ENCODE data around the gene IDH2.
"Not testable (repeated sequence)": the region's sequence is repeated elsewhere in the genome, so short reads cannot be mapped to it uniquely, and the experiment has no call there.

The IDH2 gene

DNA sequence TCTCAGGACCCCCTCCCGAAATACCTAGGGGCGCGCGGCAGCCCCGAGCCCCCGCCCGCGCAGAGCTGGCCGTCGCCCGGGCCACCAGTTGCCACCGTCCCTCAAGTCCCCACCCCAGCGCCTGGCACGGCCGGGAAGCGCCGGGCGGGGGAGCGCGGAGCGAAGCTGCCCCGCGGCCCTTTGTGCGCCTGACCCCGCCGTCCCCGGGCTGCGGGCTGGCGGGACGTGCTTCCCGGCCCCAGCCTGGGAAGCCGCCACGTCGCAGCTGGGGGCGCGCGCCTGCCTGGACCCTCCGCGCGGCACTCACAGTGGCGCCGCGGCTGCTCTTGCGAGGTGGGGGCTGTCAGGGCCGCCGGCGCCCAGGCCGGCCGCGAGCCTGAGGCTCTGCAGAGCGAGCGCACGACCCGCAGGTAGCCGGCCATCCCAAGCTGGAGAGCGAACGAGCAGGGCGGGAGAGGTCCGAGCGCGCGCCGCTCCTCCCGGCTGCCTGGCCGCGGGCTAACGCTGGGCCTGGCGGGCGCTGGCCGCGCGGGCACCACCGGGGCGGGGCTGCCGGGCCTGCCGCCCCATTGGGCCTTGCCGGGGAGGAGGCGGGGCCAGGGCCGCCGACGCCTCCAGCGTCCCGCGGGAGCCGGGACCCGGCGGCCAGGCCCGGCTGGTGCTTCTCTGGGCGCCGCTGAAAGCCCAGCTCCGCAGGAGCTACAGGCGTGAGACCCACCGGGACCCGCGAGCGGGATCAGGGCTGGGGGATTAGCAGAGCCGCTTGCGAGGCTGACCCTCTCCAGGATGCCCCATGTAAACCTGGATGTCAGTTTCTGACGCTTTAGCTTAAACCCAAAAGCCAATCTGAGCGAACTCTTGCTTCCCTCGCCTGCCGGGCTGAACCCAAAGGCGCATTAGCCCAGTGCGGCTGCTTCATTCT is at the start of gene IDH2:
TSS of gene IDH2 (minus strand) at position 500 of the 922 bp plus-strand sequence. CDS start at position 422, 78 bp downstream.
- peak; percentile 39 to 67 (median 46) for DNase-seq (ENCODE audit: low read depth in 4 of 4, low spot score in 1 of 4)

DNA sequence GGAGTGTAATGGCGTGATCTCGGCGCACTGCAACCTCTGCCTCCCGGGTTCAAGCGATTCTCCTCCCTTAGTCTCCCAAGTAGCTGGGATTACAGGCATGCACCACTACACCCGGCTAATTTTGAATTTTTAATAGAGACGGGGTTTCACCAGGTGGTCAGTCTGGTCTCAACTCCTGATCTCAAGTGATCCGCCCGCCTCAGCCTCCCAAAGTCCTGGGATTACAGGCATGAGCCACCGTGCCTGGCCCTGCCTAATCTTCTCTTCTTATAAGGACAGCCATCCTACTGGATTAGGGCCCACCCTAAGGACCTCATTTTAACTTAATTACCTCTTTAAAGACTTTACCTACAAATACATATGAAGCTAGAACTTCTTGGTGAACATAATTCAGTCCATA is 48.3 kb upstream of the IDH2 start:
- not testable (repeated sequence) for DNase-seq (ENCODE audit: low read depth in 4 of 4, low spot score in 1 of 4)

- no peak for DNase-seq (ENCODE audit: low read depth in 4 of 4, low spot score in 1 of 4)
These were observed 47.5 kb upstream of the IDH2 start for GRCh38 chr15:90149609-90150340.

- DNase-seq (ENCODE audit: low read depth in 4 of 4, low spot score in 1 of 4): not testable (repeated sequence)
These were observed 44.0 kb upstream of the IDH2 start for GRCh38 chr15:90146198-90146761.

DNA sequence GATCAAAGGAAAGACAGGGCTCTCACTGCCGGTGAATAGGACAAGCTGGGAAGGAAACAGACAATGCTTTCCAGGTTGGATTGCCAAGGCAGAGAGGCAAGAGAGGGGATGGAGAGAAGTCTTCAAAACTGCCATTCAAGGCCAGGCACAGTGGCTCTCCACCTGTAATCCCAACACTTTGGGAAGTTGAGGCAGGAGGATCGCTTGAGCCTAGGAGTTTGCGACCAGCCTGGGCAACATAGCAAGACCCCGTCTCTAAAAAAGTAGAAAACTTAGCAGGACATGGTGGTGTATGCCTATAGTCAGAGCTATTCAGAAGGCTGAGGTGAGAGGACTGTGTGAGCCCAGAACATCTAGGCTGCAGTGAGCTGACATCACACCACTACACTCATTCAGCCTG is 43.5 kb upstream of the IDH2 start:
- no peak for DNase-seq (ENCODE audit: low read depth in 4 of 4, low spot score in 1 of 4)

DNA sequence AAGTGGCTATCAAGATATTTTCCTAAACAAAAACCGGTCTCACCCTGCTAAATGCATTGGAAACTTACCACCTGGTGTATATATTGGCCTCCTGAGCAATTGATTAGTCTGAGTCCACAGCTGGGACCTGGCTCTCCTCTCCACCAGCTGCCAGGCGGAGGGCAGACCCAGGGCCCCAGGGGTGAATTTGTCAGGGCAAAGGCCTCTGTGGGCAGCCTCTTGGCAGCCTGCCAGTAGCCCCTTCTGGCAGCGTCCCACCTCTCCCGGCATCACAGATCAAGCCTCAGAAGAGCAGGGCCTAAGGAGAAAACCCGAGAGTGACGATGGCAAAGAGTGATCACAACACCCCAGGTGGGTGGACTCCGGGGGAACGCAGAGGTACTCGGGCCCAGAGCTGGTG is 43.0 kb upstream of the IDH2 start:
- no peak for DNase-seq (ENCODE audit: low read depth in 4 of 4, low spot score in 1 of 4)

GRCh38 chr15:90143166-90143655 is 40.9 kb upstream of the IDH2 start:
- peak in 3 of 4 experiments; percentile 36 to 57 (median 42) for DNase-seq (ENCODE audit: low read depth in 4 of 4, low spot score in 1 of 4)

DNA sequence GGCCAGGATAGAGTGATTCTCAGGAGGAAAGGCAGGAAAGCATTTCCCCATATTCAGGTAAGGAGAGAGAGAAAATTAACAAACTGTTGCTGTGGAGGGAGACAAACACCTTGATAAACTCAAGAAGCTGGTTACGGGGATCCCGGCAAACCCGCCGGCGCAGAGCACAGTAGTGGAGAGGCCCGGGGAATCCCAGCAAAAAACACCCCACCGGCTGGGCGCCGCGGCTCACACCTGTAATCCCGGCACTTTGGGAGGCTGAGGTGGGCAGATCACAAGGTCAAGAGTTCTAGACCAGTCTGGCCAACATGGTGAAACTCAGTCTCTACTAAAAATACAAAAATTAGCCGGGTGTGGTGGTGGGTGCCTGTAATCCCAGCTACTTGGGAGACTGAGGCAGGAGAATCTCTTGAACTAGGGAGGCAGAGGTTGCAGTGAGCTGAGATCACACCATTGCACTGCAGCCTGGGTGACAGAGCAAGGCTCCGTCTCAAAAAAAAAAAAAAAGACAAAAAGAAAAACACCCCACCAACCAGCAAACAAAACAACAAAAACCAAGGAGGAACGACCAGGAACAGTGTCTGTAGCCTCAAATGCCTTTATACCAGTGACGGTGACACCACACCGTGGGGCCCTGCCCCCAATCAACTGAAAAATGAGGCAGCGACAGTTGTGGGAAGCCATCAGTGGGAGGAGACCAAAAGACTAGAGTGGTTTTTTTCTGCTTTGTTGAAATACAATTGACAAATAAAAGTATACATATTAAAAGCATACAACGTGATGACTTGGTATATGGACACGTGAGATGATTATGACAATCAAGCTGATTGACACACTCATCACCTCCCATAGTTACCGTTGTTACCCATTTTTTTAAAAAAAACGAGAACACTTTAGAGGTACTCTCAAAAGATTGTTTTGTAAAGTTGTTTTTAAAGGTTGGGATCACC is 40.2 kb upstream of the IDH2 start:
- DNase-seq (ENCODE audit: low read depth in 4 of 4, low spot score in 1 of 4): peak in 2 of 4 experiments; percentile 14 to 21

DNA sequence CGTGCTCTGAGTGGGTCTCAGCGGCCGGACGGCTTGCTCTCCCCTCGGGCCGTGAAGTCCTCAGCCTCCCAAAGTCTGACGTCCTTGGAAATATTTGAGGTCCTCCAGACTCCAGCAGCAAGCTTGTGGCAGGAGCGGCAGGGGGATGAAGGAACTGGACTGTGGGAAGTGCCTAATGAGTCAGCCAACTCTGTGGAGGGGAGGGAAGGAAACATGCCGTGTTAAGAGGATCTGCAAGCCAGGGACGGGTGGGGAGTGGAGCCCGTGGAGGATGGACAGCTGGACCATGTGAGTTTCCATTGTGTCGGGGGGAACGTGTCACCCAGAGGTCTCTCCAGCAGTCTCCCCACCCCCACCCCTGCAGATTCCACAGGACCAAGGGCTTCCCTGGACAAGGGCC is 39.4 kb upstream of the IDH2 start:
- DNase-seq (ENCODE audit: low read depth in 4 of 4, low spot score in 1 of 4): no peak

GRCh38 chr15:90139549-90139948 is 37.3 kb upstream of the IDH2 start:
- peak in 1 of 4 experiments; percentile 4 for DNase-seq (ENCODE audit: low read depth in 4 of 4, low spot score in 1 of 4)

GRCh38 chr15:90138071-90138833 is 36.0 kb upstream of the IDH2 start:
- no peak for DNase-seq (ENCODE audit: low read depth in 4 of 4, low spot score in 1 of 4)

GRCh38 chr15:90132437-90132836 is 30.2 kb upstream of the IDH2 start:
- no peak for DNase-seq (ENCODE audit: low read depth in 4 of 4, low spot score in 1 of 4)

DNA sequence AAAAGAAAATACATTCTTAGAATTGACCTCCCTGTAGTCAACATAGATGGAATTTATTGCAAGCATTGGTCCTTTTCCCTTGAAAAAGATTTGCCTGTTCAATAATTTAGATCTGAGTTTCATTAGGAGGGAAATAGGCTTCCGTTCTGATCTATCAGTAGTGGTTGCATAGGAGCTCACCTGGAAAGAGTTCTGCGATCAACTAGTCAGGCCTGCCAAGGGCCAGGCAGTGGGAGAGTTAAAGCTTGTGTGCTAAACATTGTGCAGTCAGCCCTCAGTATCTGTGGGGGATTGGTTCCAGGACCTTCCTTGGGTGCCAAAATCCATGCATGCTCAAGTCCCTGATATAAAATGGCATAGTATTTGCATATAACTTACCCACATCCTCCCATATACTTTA is 29.6 kb upstream of the IDH2 start:
- DNase-seq (ENCODE audit: low read depth in 4 of 4, low spot score in 1 of 4): no peak

DNA sequence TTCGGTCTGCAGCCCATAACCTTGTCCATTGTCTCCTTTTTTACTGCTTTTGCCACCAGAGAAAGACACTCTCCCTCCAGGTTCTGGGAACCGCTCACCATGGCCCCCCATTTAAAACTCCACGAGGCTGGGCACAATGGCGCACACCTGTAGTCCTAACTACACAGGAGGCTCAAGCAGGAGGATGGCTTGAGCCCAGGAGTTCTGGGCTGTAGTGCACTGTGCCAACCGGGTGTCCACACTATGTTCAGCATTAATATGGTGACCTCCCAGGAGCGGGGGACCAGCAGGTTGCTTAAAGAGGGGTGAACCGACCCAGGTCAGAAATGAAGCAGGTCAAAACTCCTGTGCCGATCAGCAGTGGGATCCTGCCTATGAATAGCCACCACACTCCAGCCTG is 28.0 kb upstream of the IDH2 start:
- no peak for DNase-seq (ENCODE audit: low read depth in 4 of 4, low spot score in 1 of 4)

GRCh38 chr15:90126596-90127435 is 24.5 kb upstream of the IDH2 start:
- DNase-seq (ENCODE audit: low read depth in 4 of 4, low spot score in 1 of 4): no peak

DNA sequence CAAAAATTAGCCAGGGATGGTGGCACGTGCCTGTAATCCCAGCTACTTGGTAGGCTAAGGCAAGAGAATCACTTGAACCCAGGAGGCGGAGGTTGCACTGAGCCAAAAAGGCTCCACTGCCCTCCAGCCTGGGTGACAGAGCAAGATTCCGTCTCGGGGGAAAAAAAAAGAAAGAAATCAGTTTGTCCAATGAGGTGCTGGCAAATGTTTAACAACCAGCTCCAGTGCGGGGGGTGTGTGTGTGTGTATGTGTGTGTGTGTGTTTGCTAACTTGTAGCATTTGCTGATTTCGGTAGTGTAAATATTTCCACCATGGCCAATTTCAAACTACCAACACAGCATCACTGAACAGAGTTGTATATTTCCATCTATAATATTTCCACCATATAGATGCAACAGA is 23.8 kb upstream of the IDH2 start:
- no peak for DNase-seq (ENCODE audit: low read depth in 4 of 4, low spot score in 1 of 4)

DNA sequence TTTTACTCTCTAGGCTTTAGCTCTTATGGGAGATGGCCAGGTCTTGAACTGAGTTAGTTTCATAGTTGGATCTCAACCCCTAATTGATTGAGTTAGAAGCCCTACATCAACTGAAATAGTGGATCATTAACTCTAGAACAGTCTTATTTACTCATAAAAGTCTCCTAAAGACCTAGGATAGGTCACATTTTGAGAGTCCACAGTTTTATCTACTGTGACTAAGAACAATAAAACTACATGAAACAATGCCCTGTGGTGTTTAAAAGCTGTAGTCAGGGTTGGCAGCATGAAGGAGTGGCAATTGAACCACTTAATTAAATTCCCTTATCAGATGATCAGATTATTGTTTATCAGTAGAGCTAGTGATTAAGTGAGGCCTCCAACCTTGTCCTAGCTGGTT is 22.2 kb upstream of the IDH2 start:
- no peak for DNase-seq (ENCODE audit: low read depth in 4 of 4, low spot score in 1 of 4)

GRCh38 chr15:90121086-90121485 is 18.8 kb upstream of the IDH2 start:
- no peak for DNase-seq (ENCODE audit: low read depth in 4 of 4, low spot score in 1 of 4)

DNA sequence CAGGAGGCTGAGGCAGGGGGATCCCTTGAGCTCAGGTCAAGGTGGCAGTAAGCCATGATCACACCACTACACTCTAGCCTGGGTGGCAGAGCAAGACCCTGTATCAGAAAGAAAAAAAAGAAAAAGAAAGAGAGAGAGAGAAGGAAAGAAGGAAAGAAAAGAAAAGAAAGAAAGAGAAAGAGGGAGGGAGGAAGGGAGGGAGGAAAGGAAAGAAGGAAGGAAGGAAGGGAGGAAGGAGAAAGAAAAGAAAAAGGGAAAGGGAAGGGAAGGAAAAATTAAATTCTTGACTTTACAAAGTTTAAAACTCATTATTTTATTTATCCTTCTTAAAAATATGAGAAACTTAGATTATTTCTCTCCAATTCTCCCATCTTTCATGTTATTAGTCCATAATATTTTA is 17.1 kb upstream of the IDH2 start:
- no peak for DNase-seq (ENCODE audit: low read depth in 4 of 4, low spot score in 1 of 4)

All from stimulated activated CD4-positive, alpha-beta T cell treated with anti-CD3 and anti-CD28 coated beads, Interleukin-1b, Interleukin-23, amount 100 ng/mL, for 24 hours (primary cell).